IMR-90 (cell line): Measurements from ENCODE around the gene PSPH.

Experiments
- CEBPB ChIP-seq: IDR thresholded peaks from 2 replicates; pipeline ENCODE4 v1.6.1; 2012; ENCODE audit warnings: low read depth, low read length, improper control_type of control experiment
- FOS ChIP-seq: fragments of 150-350 bp; IDR thresholded peaks from 2 replicates; pipeline ENCODE4 v1.6.1; 2016; ENCODE audit warnings: low read depth, low read length
- RAD21 ChIP-seq: IDR thresholded peaks from 2 replicates; pipeline ENCODE4 v1.6.1; 2012; ENCODE audit warnings: low read length, improper control_type of control experiment
- TF ChIP-seq, protein P1 (sequence below): conservative IDR thresholded peaks from 2 replicates; pipeline ENCODE4 v1.5.1; 2012; ENCODE audit warnings: mild to moderate bottlenecking, low read depth, low read length, improper control_type of control experiment

DNA sequence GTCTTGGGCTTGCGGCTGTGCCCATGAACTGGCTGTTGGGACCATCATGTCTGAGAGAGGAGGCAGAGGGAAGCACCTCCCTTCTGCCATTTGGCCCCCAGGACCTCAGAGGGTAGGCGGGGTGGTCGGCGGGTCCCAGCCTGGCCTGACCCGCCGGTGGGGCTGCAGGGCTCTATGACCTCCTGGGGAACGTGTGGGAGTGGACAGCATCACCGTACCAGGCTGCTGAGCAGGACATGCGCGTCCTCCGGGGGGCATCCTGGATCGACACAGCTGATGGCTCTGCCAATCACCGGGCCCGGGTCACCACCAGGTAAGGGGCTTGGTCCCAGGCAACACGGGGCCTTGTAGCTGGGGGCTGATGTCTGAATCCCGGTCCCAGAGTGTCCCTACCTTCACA, 27.0 kb upstream of the PSPH start:
- TF ChIP-seq, protein P1, sequence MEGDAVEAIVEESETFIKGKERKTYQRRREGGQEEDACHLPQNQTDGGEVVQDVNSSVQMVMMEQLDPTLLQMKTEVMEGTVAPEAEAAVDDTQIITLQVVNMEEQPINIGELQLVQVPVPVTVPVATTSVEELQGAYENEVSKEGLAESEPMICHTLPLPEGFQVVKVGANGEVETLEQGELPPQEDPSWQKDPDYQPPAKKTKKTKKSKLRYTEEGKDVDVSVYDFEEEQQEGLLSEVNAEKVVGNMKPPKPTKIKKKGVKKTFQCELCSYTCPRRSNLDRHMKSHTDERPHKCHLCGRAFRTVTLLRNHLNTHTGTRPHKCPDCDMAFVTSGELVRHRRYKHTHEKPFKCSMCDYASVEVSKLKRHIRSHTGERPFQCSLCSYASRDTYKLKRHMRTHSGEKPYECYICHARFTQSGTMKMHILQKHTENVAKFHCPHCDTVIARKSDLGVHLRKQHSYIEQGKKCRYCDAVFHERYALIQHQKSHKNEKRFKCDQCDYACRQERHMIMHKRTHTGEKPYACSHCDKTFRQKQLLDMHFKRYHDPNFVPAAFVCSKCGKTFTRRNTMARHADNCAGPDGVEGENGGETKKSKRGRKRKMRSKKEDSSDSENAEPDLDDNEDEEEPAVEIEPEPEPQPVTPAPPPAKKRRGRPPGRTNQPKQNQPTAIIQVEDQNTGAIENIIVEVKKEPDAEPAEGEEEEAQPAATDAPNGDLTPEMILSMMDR: no peak
- TF ChIP-seq RAD21 (no peak), CEBPB (no peak), FOS (no peak)
